GM23338 (cell line): ENCODE measurements around the gene SLC25A3. TPM values are rescaled to one million over a fixed set of nuclear protein-coding genes. Genes with fewer than 3 reads are reported as not detected.

Experiments
- ATAC-seq: fragments of 200-7000 bp; cut with Tn5 transposase; 3 replicates; pipeline ENCODE4 v1.9.1; 2020
- DNase-seq: peaks from one replicate; pipeline ENCODE4 v3.0.0-alpha.2; 2015; ENCODE audit warnings: low spot score
- H2AFZ ChIP-seq: fragments of 200-600 bp; sonication (generic); 2 replicates; pipeline ENCODE4 v1.8.0; 2016; ENCODE audit warnings: antibody characterized with exemption, mild to moderate bottlenecking, moderate library complexity
- H3F3A ChIP-seq: fragments of 200-600 bp; sonication (generic); replicated peaks from 2 replicates; pipeline ENCODE4 v1.8.0; 2017; ENCODE audit warnings: antibody characterized with exemption, mixed run types, low read depth
- H3K27ac ChIP-seq: fragments of 200-600 bp; sonication (generic); 2 replicates; pipeline ENCODE4 v1.6.1; 2016; ENCODE audit warnings: low read depth
- H3K27me3 ChIP-seq: fragments of 200-600 bp; sonication (generic); 2 replicates; pipeline ENCODE4 v1.8.0; 2016; ENCODE audit warnings: mild to moderate bottlenecking, mixed run types, moderate library complexity; ENCODE audit not compliant: insufficient read depth
- H3K36me3 ChIP-seq: fragments of 200-600 bp; sonication (generic); 2 replicates; pipeline ENCODE4 v1.8.0; 2016; ENCODE audit warnings: mild to moderate bottlenecking; ENCODE audit not compliant: insufficient read depth
- H3K4me1 ChIP-seq: fragments of 200-600 bp; sonication (generic); 2 replicates; pipeline ENCODE4 v1.8.0; 2016; ENCODE audit warnings: mild to moderate bottlenecking, moderate library complexity; ENCODE audit not compliant: insufficient read depth
- H3K4me2 ChIP-seq: fragments of 200-600 bp; sonication (generic); 2 replicates; pipeline ENCODE4 v1.7.1; 2017; ENCODE audit warnings: mixed run types
- H3K4me3 ChIP-seq: fragments of 200-600 bp; sonication (generic); 2 replicates; pipeline ENCODE4 v1.6.1; 2016; ENCODE audit warnings: mixed run types
- H3K79me2 ChIP-seq: fragments of 200-600 bp; sonication (generic); replicated peaks from 2 replicates; pipeline ENCODE4 v1.8.0; 2017; ENCODE audit warnings: mild to moderate bottlenecking; ENCODE audit not compliant: insufficient read depth
- H3K9me2 ChIP-seq: fragments of 200-600 bp; sonication (generic); 2 replicates; pipeline ENCODE4 v1.8.0; 2017; ENCODE audit not compliant: insufficient read depth
- H4K20me1 ChIP-seq: fragments of 200-600 bp; sonication (generic); replicated peaks from 2 replicates; pipeline ENCODE4 v1.8.0; 2017; ENCODE audit warnings: mild to moderate bottlenecking; ENCODE audit not compliant: insufficient read depth
- H3K27ac Mint-ChIP-seq: 2 replicates; pipeline ENCODE4 v1.8.0; 2020; ENCODE audit warnings: inconsistent platforms, mild to moderate bottlenecking, moderate library complexity, mixed read lengths
- H3K27me3 Mint-ChIP-seq: 3 replicates; pipeline ENCODE4 v1.8.0; 2022; ENCODE audit warnings: low read depth, mild to moderate bottlenecking, moderate library complexity, mixed read lengths, inconsistent platforms; ENCODE audit not compliant: insufficient read depth, poor library complexity
- H3K36me3 Mint-ChIP-seq: 3 replicates; pipeline ENCODE4 v1.8.0; 2021; ENCODE audit warnings: low read depth, mild to moderate bottlenecking, inconsistent platforms, moderate library complexity, mixed read lengths
- H3K4me1 Mint-ChIP-seq: 3 replicates; pipeline ENCODE4 v1.8.0; 2020; ENCODE audit warnings: mild to moderate bottlenecking, inconsistent platforms, mixed read lengths
- H3K4me3 Mint-ChIP-seq: 3 replicates; pipeline ENCODE4 v1.8.0; 2021; ENCODE audit warnings: moderate library complexity, mild to moderate bottlenecking, inconsistent platforms, mixed read lengths
- H3K9me3 Mint-ChIP-seq: 3 replicates; pipeline ENCODE4 v1.8.0; 2020; ENCODE audit warnings: moderate library complexity, mild to moderate bottlenecking, inconsistent platforms, mixed read lengths
- CREB1 ChIP-seq: fragments of 250-450 bp; sonication (Bioruptor Pico); IDR thresholded peaks from 2 replicates; pipeline ENCODE4 v1.5.0; 2020; ENCODE audit warnings: low read depth, mild to moderate bottlenecking, moderate library complexity
- CTCF ChIP-seq, 2 experiments: fragments of 200-600 bp in 1 of 2; sonication (generic) in 1 of 2; conservative IDR thresholded peaks; 2 replicates each; pipeline versions ENCODE4 v1.5.1 to v1.6.1; 2016 to 2017; ENCODE audit warnings: antibody characterized with exemption in 2 of 2, low read depth in 2 of 2, mild to moderate bottlenecking in 2 of 2, moderate library complexity in 1 of 2
- ETS1 ChIP-seq: IDR thresholded peaks from 2 replicates; pipeline ENCODE4 v1.6.1; 2016; ENCODE audit warnings: antibody characterized with exemption
- EZH2 ChIP-seq: fragments of 200-600 bp; sonication (generic); IDR thresholded peaks from one replicate; pipeline ENCODE4 v1.8.0; 2017; ENCODE audit warnings: antibody characterized with exemption, mild to moderate bottlenecking, low read depth; ENCODE audit not compliant: unreplicated experiment
- EZH2phosphoT487 ChIP-seq: fragments of 200-600 bp; sonication (generic); IDR thresholded peaks from one replicate; pipeline ENCODE4 v1.8.1; 2018; ENCODE audit warnings: antibody characterized with exemption; ENCODE audit not compliant: unreplicated experiment
- JUNB ChIP-seq: IDR thresholded peaks from one replicate; pipeline ENCODE4 v1.6.1; 2016; ENCODE audit warnings: antibody characterized with exemption; ENCODE audit not compliant: unreplicated experiment
- NANOG ChIP-seq: IDR thresholded peaks from 2 replicates; pipeline ENCODE4 v1.6.1; 2016; ENCODE audit warnings: antibody characterized with exemption, borderline replicate concordance
- POLR2AphosphoS5 ChIP-seq: IDR thresholded peaks from 2 replicates; pipeline ENCODE4 v1.6.1; 2016; ENCODE audit warnings: antibody characterized with exemption, low read depth
- REST ChIP-seq: IDR thresholded peaks from one replicate; pipeline ENCODE4 v1.6.1; 2018; ENCODE audit warnings: antibody characterized with exemption; ENCODE audit not compliant: unreplicated experiment
- STAT1 ChIP-seq: IDR thresholded peaks from one replicate; pipeline ENCODE4 v1.6.1; 2016; ENCODE audit warnings: antibody characterized with exemption; ENCODE audit not compliant: unreplicated experiment
- ZNF114 ChIP-seq: fragments of 250-450 bp; sonication (Bioruptor Pico); IDR thresholded peaks from 2 replicates; pipeline ENCODE4 v1.5.0; 2020; ENCODE audit warnings: mild to moderate bottlenecking, moderate library complexity
- ZNF331 ChIP-seq: fragments of 250-450 bp; sonication (Bioruptor Pico); IDR thresholded peaks from 2 replicates; pipeline ENCODE4 v1.5.0; 2020; ENCODE audit warnings: low read depth, mild to moderate bottlenecking, moderate library complexity
- ZNF462 ChIP-seq: fragments of 250-450 bp; sonication (Bioruptor Pico); IDR thresholded peaks from 2 replicates; pipeline ENCODE4 v1.5.0; 2020; ENCODE audit warnings: mild to moderate bottlenecking, moderate library complexity
- polyA plus RNA-seq: library from polyadenylated mRNA; unstranded; fragments of >200 nt; fragmentation: Nextera tagmentation; extraction: Ambion mirVana; gene quantifications from 2 replicates; pipeline ENCODE4 v1.2.1, GENCODE V29; 2016
- total RNA-seq: library from RNA; depleted of rRNA; stranded (reverse); fragments of >200 nt; shearing (Covaris generic); gene quantifications from 2 replicates; pipeline ENCODE4 v1.2.3, GENCODE V29; 2014

SLC25A3 gene
- total and polyA plus RNA-seq, 2 experiments from 2014 or later: 676 to 703 TPM

GRCh38 chr12:98595243-98595988 is 1.9 kb downstream of the SLC25A3 start:
- H2AFZ ChIP-seq: no peak overlapping the region
- TF ChIP-seq ZNF114 (no peak), EZH2phosphoT487 (no peak), NANOG (no peak), ZNF331 (no peak), POLR2AphosphoS5 (no peak), ETS1 (no peak), CTCF (conservative IDR thresholded peaks at IDR 0.05; ENCODE audit: low read depth in 2 of 2) (no peak), ZNF462 (CRISPR knock-in tag) (no peak), JUNB (no peak), REST (no peak), EZH2 (no peak), STAT1 (no peak), CREB1 (CRISPR knock-in tag) (no peak)
- Mint-ChIP-seq H3K4me3 (peak overlapping the region; percentile 97), H3K27ac (peak overlapping the region; percentile 99), H3K27me3 (peaks cover 9% of the 10 kb centered on the region), H3K4me1 (peaks cover 14% of the 10 kb centered on the region; the same call in 2 of the 3 replicates), H3K9me3 (no peaks in the 10 kb centered on the region), H3K36me3 (peaks cover 64% of the 10 kb centered on the region)
- no peak for DNase-seq
- peak overlapping the region; percentile 80 for H3K4me2 ChIP-seq
- peaks cover 52% of the 10 kb centered on the region for H3K36me3 ChIP-seq
- ATAC-seq: no peak
- H4K20me1 ChIP-seq: peaks cover 51% of the 10 kb centered on the region
- H3K4me3 ChIP-seq: peak overlapping the region; percentile 80
- peak overlapping the region; percentile 52; the same call in 1 of the 2 replicates for H3K27ac ChIP-seq
- H3F3A ChIP-seq: peaks cover 23% of the 10 kb centered on the region; the same call in 1 of the 2 replicates
- no peaks in the 10 kb centered on the region for H3K27me3 ChIP-seq
- H3K4me1 ChIP-seq: peaks cover 5% of the 10 kb centered on the region
- no peaks in the 10 kb centered on the region for H3K9me2 ChIP-seq
- peaks cover 45% of the 10 kb centered on the region for H3K79me2 ChIP-seq
